HEK293T (cell line): ENCODE results near the gene PRR36.
"Not testable (repeated sequence)": the region's sequence is repeated elsewhere in the genome, so short reads cannot be mapped to it uniquely, and the experiment has no call there.

ENCODE experiments used
- ARNT ChIP-seq: fragments of 450-650 bp; IDR thresholded peaks from 2 replicates; pipeline ENCODE4 v1.6.1; 2017; ENCODE audit warnings: mild to moderate bottlenecking
- CTBP1 ChIP-seq: fragments of 450-650 bp; IDR thresholded peaks from 2 replicates; pipeline ENCODE4 v1.6.1; 2016; ENCODE audit warnings: borderline replicate concordance
- ELF4 ChIP-seq: fragments of 450-650 bp; IDR thresholded peaks from 2 replicates; pipeline ENCODE4 v1.6.1; 2017; ENCODE audit warnings: antibody characterized with exemption
- HDGF ChIP-seq: fragments of 450-650 bp; IDR thresholded peaks from 2 replicates; pipeline ENCODE4 v1.6.1; 2017; ENCODE audit warnings: antibody characterized with exemption, borderline replicate concordance
- NFRKB ChIP-seq: fragments of 450-650 bp; IDR thresholded peaks from 2 replicates; pipeline ENCODE4 v1.6.1; 2016; ENCODE audit warnings: mild to moderate bottlenecking, moderate library complexity
- SP1 ChIP-seq: fragments of 450-650 bp; IDR thresholded peaks from 2 replicates; pipeline ENCODE4 v1.6.1; 2017

DNA sequence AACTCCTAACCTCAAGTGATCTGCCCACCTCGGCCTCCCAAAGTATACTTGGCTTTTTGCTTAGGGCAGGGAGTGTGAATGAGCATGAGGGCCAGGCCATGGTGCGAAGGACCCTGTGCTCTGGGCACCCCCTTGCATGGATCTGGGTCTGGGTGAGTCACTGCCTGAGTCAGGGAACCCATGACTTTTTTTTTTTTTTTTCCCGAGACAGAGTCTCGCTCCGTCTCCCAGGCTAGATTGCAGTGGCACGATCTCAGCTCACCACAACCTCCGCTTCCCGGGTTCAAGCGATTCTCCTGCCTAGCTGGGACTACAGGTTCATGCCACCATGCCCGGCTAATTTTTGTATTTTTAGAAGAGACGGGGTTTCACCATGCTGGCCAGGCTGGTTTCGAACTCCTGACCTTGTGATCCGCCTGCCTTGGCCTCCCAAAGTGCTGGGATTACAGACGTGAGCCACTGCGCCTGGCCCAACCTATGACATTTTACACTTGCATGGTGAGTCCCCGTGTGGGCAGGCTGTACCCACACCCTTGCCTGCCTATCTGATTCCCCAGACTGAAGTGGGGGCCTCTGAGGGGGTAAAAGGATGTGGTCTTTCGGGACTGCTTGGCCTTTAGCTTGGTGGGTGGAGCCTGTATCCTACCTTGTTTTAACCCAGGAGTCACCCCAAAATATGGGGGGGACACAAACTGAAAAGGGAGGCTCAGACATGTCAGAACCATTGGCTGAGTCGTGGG is 19.3 kb upstream of the PRR36 start:
- TF ChIP-seq SP1, NFRKB, ELF4, CTBP1, HDGF, ARNT: not testable (repeated sequence)
